K562 (cell line): ENCODE results near the gene PIK3CD. TPM values are rescaled to one million over a fixed set of nuclear protein-coding genes. Genes with fewer than 3 reads are reported as not detected.

Experiments
- ATAC-seq: fragments of 200-7000 bp; cut with Tn5 transposase; 3 replicates; pipeline ENCODE4 v1.9.1; 2020; ENCODE audit warnings: moderate library complexity
- BruUV-seq: library from RNA; stranded (reverse); fragments of 400-500 nt; replicated peaks from 2 replicates; lab custom pipeline; 2021; lab: Mats Ljungman, UMichigan
- CTCF ChIA-PET: fragments of 300-600 bp; formaldehyde crosslinking; extraction: SDS; loops from one replicate; lab custom pipeline; 2021; ENCODE audit warnings: low intra/inter-chr PET ratio; lab: Yijun Ruan, JAX
- POLR2A ChIA-PET: fragments of 300-600, 350-650 bp; sonication (Branson Sonifier 250); formaldehyde crosslinking; extraction: SDS; loops from one replicate; lab custom pipeline; 2021; ENCODE audit warnings: antibody characterized with exemption, inconsistent platforms; lab: Yijun Ruan, JAX
- DNase-seq, 4 experiments: peaks; one replicate each; pipeline versions ENCODE4 v3.0.0 to v3.0.0-alpha.2; 2011 to 2018; ENCODE audit warnings: low spot score in 3 of 4, mixed read lengths in 3 of 4; ENCODE audit errors: extremely low read depth in 1 of 4
- FAIRE-seq: peaks from 2 replicates; lab custom pipeline; 2011; peaks lifted over from hg19 to GRCh38; lab: Jason Lieb, UNC
- H2AFZ ChIP-seq: 2 replicates; pipeline ENCODE4 v1.6.0; 2011; ENCODE audit warnings: low read depth, low read length, control low read depth, inconsistent platforms
- H3K27ac ChIP-seq: fragments of 200-600 bp; 3 replicates; pipeline ENCODE4 v1.8.0; 2011; ENCODE audit warnings: low read depth, mild to moderate bottlenecking, control low read depth, inconsistent platforms, low read length, moderate library complexity, mixed read lengths; ENCODE audit errors: extremely low read depth
- H3K27me3 ChIP-seq, 2 experiments: fragments of 300-600 bp in 1 of 2; 2 replicates in 1 of 2; 3 replicates in 1 of 2; pipeline versions ENCODE4 v1.6.0 to v1.8.0; 2011; ENCODE audit warnings: inconsistent platforms in 2 of 2, low read length in 2 of 2, mild to moderate bottlenecking in 1 of 2, mixed read lengths in 1 of 2, moderate library complexity in 1 of 2; ENCODE audit not compliant: control insufficient read depth in 2 of 2, insufficient read depth in 2 of 2
- H3K36me3 ChIP-seq: fragments of 300-600 bp; 3 replicates; pipeline ENCODE4 v1.8.0; 2011; ENCODE audit warnings: mild to moderate bottlenecking, low read length, inconsistent platforms; ENCODE audit not compliant: control insufficient read depth, insufficient read depth
- H3K4me1 ChIP-seq, 2 experiments: fragments of 200-600 bp in 1 of 2; replicated peaks in 1 of 2; 2 replicates in 1 of 2; 3 replicates in 1 of 2; pipeline versions ENCODE4 v1.5.1 to v1.8.0; 2011; ENCODE audit warnings: inconsistent platforms in 2 of 2, low read length in 2 of 2, mild to moderate bottlenecking in 1 of 2, mixed read lengths in 1 of 2, moderate library complexity in 1 of 2; ENCODE audit not compliant: control insufficient read depth in 2 of 2, insufficient read depth in 2 of 2
- H3K4me2 ChIP-seq: 2 replicates; pipeline ENCODE4 v1.6.1; 2011; ENCODE audit warnings: low read length, control low read depth, inconsistent platforms, mixed read lengths; ENCODE audit not compliant: insufficient read depth
- H3K4me3 ChIP-seq: fragments of 200-600 bp; sonication (generic), shearing (Covaris generic); 2 replicates; pipeline ENCODE4 v1.5.1; 2016; ENCODE audit warnings: control low read depth, inconsistent platforms
- H3K79me2 ChIP-seq: fragments of 200-600 bp; 3 replicates; pipeline ENCODE4 v1.8.0; 2011; ENCODE audit warnings: low read length, inconsistent platforms; ENCODE audit not compliant: control insufficient read depth, insufficient read depth
- H3K9ac ChIP-seq, 2 experiments: 2 replicates each; pipeline versions ENCODE4 v1.6.0 to v1.6.1; 2011; ENCODE audit warnings: low read depth in 2 of 2, low read length in 2 of 2, control low read depth in 1 of 2, inconsistent platforms in 1 of 2, mild to moderate bottlenecking in 1 of 2, mixed read lengths in 1 of 2; ENCODE audit not compliant: insufficient read depth in 1 of 2
- H3K9me1 ChIP-seq: one replicate; pipeline ENCODE4 v1.6.0; 2011; ENCODE audit warnings: inconsistent platforms, mild to moderate bottlenecking, low read length, moderate library complexity; ENCODE audit not compliant: control insufficient read depth, insufficient read depth
- H3K9me3 ChIP-seq: replicated peaks from 2 replicates; pipeline ENCODE4 v1.5.1; 2011; ENCODE audit warnings: low read depth, low read length, inconsistent platforms; ENCODE audit not compliant: control insufficient read depth, insufficient read depth
- H4K20me1 ChIP-seq: replicated peaks from 2 replicates; pipeline ENCODE4 v1.6.1; 2011; ENCODE audit warnings: low read length, inconsistent platforms, mixed read lengths; ENCODE audit not compliant: control insufficient read depth, insufficient read depth
- ARID3B ChIP-seq: fragments of 250-450 bp; sonication (Bioruptor Pico); IDR thresholded peaks from 2 replicates; pipeline ENCODE4 v1.4.0; 2020; ENCODE audit warnings: borderline replicate concordance
- BACH1 ChIP-seq: fragments of 200-800 bp; sonication (Bioruptor generic); IDR thresholded peaks from 2 replicates; pipeline ENCODE4 v1.6.1; 2016; ENCODE audit warnings: missing genetic modification characterization, missing compliant biosample characterization
- C11orf30 ChIP-seq: fragments of 450-650 bp; IDR thresholded peaks from 2 replicates; pipeline ENCODE4 v1.6.1; 2016; ENCODE audit warnings: low read depth, mild to moderate bottlenecking
- ERF ChIP-seq: fragments of 450-650 bp; formaldehyde crosslinking; IDR thresholded peaks from 2 replicates; pipeline ENCODE4 v1.4.0; 2020; ENCODE audit warnings: mild to moderate bottlenecking, mixed read lengths
- PRDM10 ChIP-seq: fragments of 450-650 bp; IDR thresholded peaks from 2 replicates; pipeline ENCODE4 v1.6.1; 2018; ENCODE audit not compliant: partially characterized antibody
- SIX5 ChIP-seq, 2 experiments: IDR thresholded peaks; 2 replicates each; pipeline ENCODE4 v1.6.1; 2011; ENCODE audit warnings: low read length in 2 of 2, borderline replicate concordance in 1 of 2, low read depth in 1 of 2, mild to moderate bottlenecking in 1 of 2, moderate library complexity in 1 of 2; ENCODE audit not compliant: insufficient read depth in 1 of 2
- STAT5B ChIP-seq: fragments of 250-450 bp; sonication (Bioruptor Pico); IDR thresholded peaks from 2 replicates; pipeline ENCODE4 v1.8.0; 2021; ENCODE audit warnings: mild to moderate bottlenecking, inconsistent platforms
- USF1 ChIP-seq: sonication (generic); formaldehyde crosslinking; IDR thresholded peaks from 2 replicates; pipeline ENCODE4 v1.9.0; 2022; ENCODE audit warnings: mild to moderate bottlenecking, missing genetic modification reagents
- ZBTB2 ChIP-seq: fragments of 450-650 bp; IDR thresholded peaks from 2 replicates; pipeline ENCODE4 v1.6.1; 2016; ENCODE audit warnings: antibody characterized with exemption
- ZBTB33 ChIP-seq: sonication (generic); formaldehyde crosslinking; IDR thresholded peaks from 2 replicates; pipeline ENCODE4 v1.8.1; 2023; ENCODE audit warnings: mild to moderate bottlenecking, missing genetic modification reagents
- WGBS: fragments of 100-300 bp; shearing (Covaris generic); methylation state at CpG from one replicate; pipeline ENCODE4 v1.1.6; 2016; ENCODE audit warnings: low coverage, mixed read lengths; ENCODE audit not compliant: insufficient coverage; ENCODE audit errors: missing lambda C conversion rate; 5-methylcytosine and 5-hydroxymethylcytosine counted together
- in situ Hi-C: fragments of 300-500 bp; cut with MboI; formaldehyde crosslinking; loops from 4 replicates; pipeline ENCODE4 v1.15.0; 2018; ENCODE audit warnings: inconsistent platforms, mixed read lengths
- intact Hi-C: fragments of 100-400 bp; cut with micrococcal nuclease; formaldehyde crosslinking; loops from 2 replicates; pipeline ENCODE4 v1.14.2; 2022
- polyA plus RNA-seq, 8 experiments: library from polyadenylated mRNA; depleted of rRNA in 4 of 8; stranded (reverse) in 5 of 8; unstranded in 3 of 8; fragments of >200 nt; fragmentation: Nextera tagmentation in 2 of 8; fragmentation: Illumina TruSeq in 1 of 8; extraction: Ambion mirVana in 2 of 8; extraction: Trizol in 1 of 8; gene quantifications; 2 replicates each; pipeline versions ENCODE4 v1.2.1 to v1.2.3, GENCODE V29; 2011 to 2014; ENCODE audit warnings: inconsistent platforms in 1 of 8, missing spikeins in 1 of 8
- total RNA-seq, 7 experiments: library from RNA; depleted of rRNA in 6 of 7; stranded (reverse); fragments of >200 nt in 6 of 7; fragmentation: Illumina TruSeq in 2 of 7; extraction: Trizol in 2 of 7; gene quantifications; 2 replicates each; pipeline versions ENCODE4 v1.2.1 to v1.2.3, GENCODE V29; 2011 to 2021; ENCODE audit warnings: low replicate concordance in 1 of 7

Gene PIK3CD
- total and polyA plus RNA-seq, 9 of the 15 experiments (the other 6 are each of a cell fraction or from before 2014, with no cell fraction given), result 1.8 to 20.8 (median 7.2) TPM

- Histone ChIP-seq H3K4me1 (peaks cover 60 to 91% of the 10 kb centered on the region in 2 experiments), H3K9me3 (no peaks in the 10 kb centered on the region), H3K4me3 (peak overlapping the region; percentile 48), H2AFZ (peak overlapping the region; percentile 92), H4K20me1 (no peaks in the 10 kb centered on the region), H3K4me2 (peak overlapping the region; percentile 92), H3K27me3 (no peaks in the 10 kb centered on the region), H3K27ac (peak overlapping the region; percentile 87), H3K9ac (peak overlapping the region; percentile 84 to 94), H3K79me2 (peaks cover 23% of the 10 kb centered on the region), H3K9me1 (no peaks in the 10 kb centered on the region), H3K36me3 (peaks cover 24% of the 10 kb centered on the region; the same call in 2 of the 3 replicates)
- POLR2A ChIA-PET, result interaction anchor here (0.6 to 1.1 kb wide), 7 partner anchors 9 to 226 kb away, joined by 3 to 5 read pairs (median 3); partner anchors contain the start of genes LZIC and NMNAT1
- peak in 1 of 4 experiments; percentile 34 for DNase-seq
- ATAC-seq, result no peak
- CTCF ChIA-PET, result interaction anchor here (2.8 kb wide), 1 partner anchor 89 kb away, joined by 20 read pairs; no protein-coding TSS in a partner anchor
- intact Hi-C loops (no loop called here), in situ Hi-C loops (no loop called here)
- no peak for FAIRE-seq
- 81% methylated on average over 28 of the region's 29 CpGs for WGBS
- no TSS peak for BruUV-seq
- TF ChIP-seq C11orf30 (no peak), ERF (CRISPR knock-in tag) (peak; percentile 64), PRDM10 (peak; percentile 42), ZBTB33 (CRISPR knock-in tag) (peak; percentile 85), ARID3B (CRISPR knock-in tag) (no peak), USF1 (CRISPR knock-in tag) (0 out of 2 replicates have a peak, but pooled peaks have one; percentile 9), STAT5B (CRISPR knock-in tag) (no peak), SIX5 (IDR thresholded peaks at IDR 0.05; ENCODE audit: borderline replicate concordance in 1 of 2, insufficient read depth in 1 of 2, low read depth in 1 of 2, low read length in 2 of 2) (no peak), ZBTB2 (0 out of 2 replicates have a peak, but pooled peaks have one; percentile 8), BACH1 (tag) (no peak)
These were observed 65.1 kb downstream of the PIK3CD start for GRCh38 chr1:9716404-9717192.
